Uterus (tissue), 4 donors: ENCODE measurements around the gene PRPH2. TPM values are rescaled to one million over a fixed set of nuclear protein-coding genes. Genes with fewer than 3 reads are reported as not detected.

Experiments used
- DNase-seq, 2 donors: peaks; one replicate each; pipeline ENCODE4 v3.0.0-alpha.2; 2019 to 2020
- H3K27ac ChIP-seq, 2 donors: fragments of 200-600 bp; sonication (generic); 1 replicate in 1 of 2; 2 replicates in 1 of 2; pipeline ENCODE4 v1.5.1; 2016 to 2018
- H3K27me3 ChIP-seq, 2 donors: fragments of 200-600 bp; sonication (generic); one replicate each; pipeline ENCODE4 v1.5.1; 2018 to 2019; ENCODE audit warnings: control low read depth in 1 of 2
- H3K36me3 ChIP-seq, 2 donors: fragments of 200-600 bp; sonication (generic); one replicate each; pipeline ENCODE4 v1.5.1; 2019; ENCODE audit warnings: control low read depth in 1 of 2
- H3K4me1 ChIP-seq, 2 donors: fragments of 200-600 bp; sonication (generic); one replicate each; pipeline ENCODE4 v1.5.1; 2018 to 2019; ENCODE audit warnings: control low read depth in 1 of 2
- H3K4me3 ChIP-seq, 2 donors: fragments of 200-600 bp; sonication (generic); 1 replicate in 1 of 2; 2 replicates in 1 of 2; pipeline ENCODE4 v1.5.1; 2018 to 2019; ENCODE audit warnings: mild to moderate bottlenecking in 1 of 2
- H3K9me3 ChIP-seq, 2 donors: fragments of 200-600 bp; sonication (generic); one replicate each; pipeline ENCODE4 v1.5.1; 2019; ENCODE audit warnings: control low read depth in 1 of 2
- CTCF ChIP-seq, 4 experiments: fragments of 200-600 bp in 2 of 4; fragments of 450-650 bp in 2 of 4; sonication (generic) in 2 of 4; IDR thresholded peaks; one replicate each; pipeline ENCODE4 v1.5.1; 2016 to 2019; ENCODE audit warnings: antibody characterized with exemption in 4 of 4, mild to moderate bottlenecking in 2 of 4, moderate library complexity in 1 of 4
- POLR2A ChIP-seq, 2 donors: fragments of 450-650 bp; IDR thresholded peaks; one replicate each; pipeline ENCODE4 v1.6.1; 2016; ENCODE audit warnings: antibody characterized with exemption in 2 of 2, mild to moderate bottlenecking in 1 of 2, moderate library complexity in 1 of 2
- intact Hi-C: fragments of 100-400 bp; cut with DNase I; formaldehyde crosslinking; loops from one replicate; pipeline ENCODE4 v1.15.1; 2023; ENCODE audit warnings: low total_unique reads
- total RNA-seq, 4 donors: library from RNA; depleted of rRNA in 3 of 4; stranded (reverse); fragments of >200 nt in 3 of 4; gene quantifications; one replicate each; pipeline versions ENCODE4 v1.1.0 to v1.2.4, GENCODE V29; 2014 to 2023
- donor health status: DM: yes; HTN: yes; CAD: no.

PRPH2 gene
- total RNA-seq, 4 donors from 2014 or later: 2.0 to 7.0 (median 5.8) TPM; not detected in 1

- no peaks in the 10 kb centered on the region for H3K9me3 ChIP-seq
- H3K36me3 ChIP-seq: no peaks in the 10 kb centered on the region
- H3K4me1 ChIP-seq: no peaks in the 10 kb centered on the region
- intact Hi-C loops: no loop called here
- no peak for DNase-seq
- H3K27me3 ChIP-seq: no peaks in the 10 kb centered on the region
- peak overlapping the region; percentile 46 to 81 for H3K27ac ChIP-seq
- no peak overlapping the region for H3K4me3 ChIP-seq
- TF ChIP-seq POLR2A (IDR thresholded peaks at IDR 0.05) (no peak), CTCF (IDR thresholded peaks at IDR 0.05) (no peak)
These were observed 28.6 kb downstream of the PRPH2 start for GRCh38 chr6:42693725-42694323.

GRCh38 chr6:42692137-42692911 is 30.1 kb downstream of the PRPH2 start:
- H3K27me3 ChIP-seq: no peaks in the 10 kb centered on the region
- intact Hi-C loops: no loop called here
- peak overlapping the region; percentile 46 to 81 for H3K27ac ChIP-seq
- no peaks in the 10 kb centered on the region for H3K4me1 ChIP-seq
- H3K4me3 ChIP-seq: no peak overlapping the region
- H3K36me3 ChIP-seq: no peaks in the 10 kb centered on the region
- TF ChIP-seq CTCF (IDR thresholded peaks at IDR 0.05) (no peak), POLR2A (IDR thresholded peaks at IDR 0.05) (no peak)
- DNase-seq: no peak
- no peaks in the 10 kb centered on the region for H3K9me3 ChIP-seq

- TF ChIP-seq POLR2A (IDR thresholded peaks at IDR 0.05) (no peak), CTCF (IDR thresholded peaks at IDR 0.05) (no peak)
- H3K4me3 ChIP-seq: no peak overlapping the region
- no peaks in the 10 kb centered on the region for H3K36me3 ChIP-seq
- H3K27ac ChIP-seq: peak overlapping the region in 1 of 2 donors; percentile 81
- no peaks in the 10 kb centered on the region for H3K9me3 ChIP-seq
- no peaks in the 10 kb centered on the region for H3K4me1 ChIP-seq
- intact Hi-C loops: no loop called here
- H3K27me3 ChIP-seq: no peaks in the 10 kb centered on the region
- DNase-seq: no peak
These were observed 31.5 kb downstream of the PRPH2 start for GRCh38 chr6:42690872-42691271.

- no peaks in the 10 kb centered on the region for H3K27me3 ChIP-seq
- no peaks in the 10 kb centered on the region for H3K9me3 ChIP-seq
- no peaks in the 10 kb centered on the region for H3K36me3 ChIP-seq
- intact Hi-C loops: no loop called here
- no peak for TF ChIP-seq CTCF (IDR thresholded peaks at IDR 0.05)
- no peak for TF ChIP-seq POLR2A (IDR thresholded peaks at IDR 0.05)
- H3K4me1 ChIP-seq: no peaks in the 10 kb centered on the region
- H3K4me3 ChIP-seq: no peak overlapping the region
- peak overlapping the region in 1 of 2 donors; percentile 14 for H3K27ac ChIP-seq
- no peak for DNase-seq
These were observed 32.2 kb downstream of the PRPH2 start for GRCh38 chr6:42690151-42690702.

- TF ChIP-seq POLR2A (IDR thresholded peaks at IDR 0.05): no peak
- TF ChIP-seq CTCF (IDR thresholded peaks at IDR 0.05): no peak
- no peaks in the 10 kb centered on the region for H3K27me3 ChIP-seq
- no peak overlapping the region for H3K27ac ChIP-seq
- intact Hi-C loops: no loop called here
- H3K9me3 ChIP-seq: no peaks in the 10 kb centered on the region
- H3K4me3 ChIP-seq: no peak overlapping the region
- no peaks in the 10 kb centered on the region for H3K4me1 ChIP-seq
- DNase-seq: no peak
- H3K36me3 ChIP-seq: no peaks in the 10 kb centered on the region
These were observed 33.0 kb downstream of the PRPH2 start for GRCh38 chr6:42689371-42689770.
